OCI-LY1 (cell line): ENCODE measurements around the gene UPB1.

ENCODE experiments used
- CTCF ChIP-seq: fragments of 200-600 bp; sonication (generic), shearing (Covaris generic); IDR thresholded peaks from 2 replicates; pipeline ENCODE4 v1.5.1; 2017; ENCODE audit warnings: mild to moderate bottlenecking, antibody characterized with exemption, low read length, moderate library complexity, mixed read lengths
- EZH2 ChIP-seq: fragments of 200-600 bp; sonication (generic), shearing (Covaris generic); IDR thresholded peaks from 2 replicates; pipeline ENCODE4 v1.8.0; 2017; ENCODE audit warnings: borderline replicate concordance, mixed run types, mild to moderate bottlenecking, antibody characterized with exemption, low read length, moderate library complexity, mixed read lengths

DNA sequence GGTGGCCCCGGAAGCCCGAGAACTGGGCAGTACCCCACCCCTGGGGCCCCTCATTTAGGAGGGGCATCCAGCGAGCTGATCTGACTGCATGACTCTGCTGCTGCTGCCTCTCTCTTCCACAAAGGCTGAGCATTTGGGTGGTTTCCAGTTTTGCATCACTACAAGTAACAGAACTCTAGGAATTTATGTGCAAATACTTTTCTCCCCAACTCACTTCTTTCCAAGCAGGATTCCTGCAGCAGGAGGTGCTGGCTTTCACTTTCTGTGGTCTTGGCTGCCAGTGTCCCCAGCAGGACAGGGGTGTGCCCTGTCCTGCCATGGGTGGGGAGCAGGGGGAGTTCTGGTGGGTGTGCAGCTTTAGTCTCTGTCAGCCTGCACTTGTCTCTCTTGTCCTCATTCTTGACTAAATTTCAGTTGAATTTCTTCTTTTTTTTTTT is 21.2 kb downstream of the UPB1 start:
- TF ChIP-seq CTCF (no peak), EZH2 (no peak)
